Daoy (cell line): ENCODE results near the gene TRAF3. TPM values are rescaled to one million over a fixed set of nuclear protein-coding genes. Genes with fewer than 3 reads are reported as not detected.

Source experiments
- DNase-seq: peaks from one replicate; pipeline ENCODE4 v3.0.0-alpha.2; 2015; ENCODE audit warnings: low read depth
- total RNA-seq: library from RNA; depleted of rRNA; stranded (reverse); fragments of >200 nt; shearing (Covaris generic); gene quantifications from 2 replicates; pipeline ENCODE4 v1.2.3, GENCODE V29; 2014

Gene TRAF3
- total RNA-seq, 1 experiment from 2014 or later, result 35.7 TPM

GRCh38 chr14:102777711-102778337 is 575 bp downstream of the TRAF3 start:
- no peak for DNase-seq

- no peak for DNase-seq
Observed at GRCh38 chr14:102778338-102779083, 1.3 kb downstream of the TRAF3 start.

- DNase-seq, result no peak
Observed at GRCh38 chr14:102779084-102779462, 1.8 kb downstream of the TRAF3 start.

GRCh38 chr14:102779574-102780315 is 2.5 kb downstream of the TRAF3 start:
- no peak for DNase-seq

- DNase-seq, result no peak
Observed at GRCh38 chr14:102781063-102781462, 3.8 kb downstream of the TRAF3 start.

GRCh38 chr14:102782974-102783373 is 5.7 kb downstream of the TRAF3 start:
- no peak for DNase-seq

GRCh38 chr14:102784892-102785594 is 7.8 kb downstream of the TRAF3 start:
- DNase-seq, result no peak

GRCh38 chr14:102785595-102785963 is 8.3 kb downstream of the TRAF3 start:
- no peak for DNase-seq

GRCh38 chr14:102786768-102787167 is 9.5 kb downstream of the TRAF3 start:
- peak; percentile 81 for DNase-seq

- DNase-seq, result no peak
Observed at GRCh38 chr14:102789349-102789748, 12.1 kb downstream of the TRAF3 start.

- DNase-seq, result no peak
Observed at GRCh38 chr14:102793531-102794328, 16.5 kb downstream of the TRAF3 start.

- DNase-seq, result peak; percentile 83
Observed at GRCh38 chr14:102795060-102795925, 18.0 kb downstream of the TRAF3 start.

- no peak for DNase-seq
Observed at GRCh38 chr14:102796661-102797190, 19.5 kb downstream of the TRAF3 start.

- DNase-seq, result no peak
Observed at GRCh38 chr14:102798926-102799325, 21.7 kb downstream of the TRAF3 start.

- DNase-seq, result no peak
Observed at GRCh38 chr14:102799684-102800562, 22.7 kb downstream of the TRAF3 start.

GRCh38 chr14:102802834-102803523 is 25.7 kb downstream of the TRAF3 start:
- no peak for DNase-seq

- DNase-seq, result no peak
Observed at GRCh38 chr14:102804858-102805257, 27.6 kb downstream of the TRAF3 start.

GRCh38 chr14:102805371-102805891 is 28.2 kb downstream of the TRAF3 start:
- peak; percentile 88 for DNase-seq
